Activated CD8-positive, alpha-beta T cell treated with anti-CD3 and anti-CD28 coated beads for 36 hours (primary cell): ENCODE data around the gene GINM1. TPM values are rescaled to one million over a fixed set of nuclear protein-coding genes. Genes with fewer than 3 reads are reported as not detected.

Experiments used
- ATAC-seq: fragments of 200-7000 bp; cut with Tn5 transposase; one replicate; pipeline ENCODE4 v1.10.0; 2021; ENCODE audit warnings: mild to moderate bottlenecking, moderate library complexity
- CTCF ChIA-PET: fragments of 350-600 bp; sonication (Branson Sonifier 250); formaldehyde crosslinking; loops from one replicate; lab custom pipeline; 2021; ENCODE audit warnings: antibody characterized with exemption; lab: Charles Lee
- POLR2A ChIA-PET: fragments of 350-600 bp; sonication (Branson Sonifier 250); formaldehyde crosslinking; loops from one replicate; lab custom pipeline; 2021; ENCODE audit warnings: antibody characterized with exemption; lab: Charles Lee
- DNase-seq: peaks from one replicate; pipeline ENCODE4 v3.0.0-alpha.2; 2020
- H3K27ac Mint-ChIP-seq: one replicate; pipeline ENCODE4 v1.8.0; 2021; ENCODE audit warnings: mild to moderate bottlenecking, mixed read lengths
- H3K27me3 Mint-ChIP-seq: one replicate; pipeline ENCODE4 v1.8.0; 2021; ENCODE audit warnings: mixed read lengths
- H3K36me3 Mint-ChIP-seq: one replicate; pipeline ENCODE4 v1.8.0; 2021; ENCODE audit warnings: low read depth, mixed read lengths
- H3K4me1 Mint-ChIP-seq: one replicate; pipeline ENCODE4 v1.8.0; 2021; ENCODE audit warnings: low read depth, mixed read lengths
- H3K4me3 Mint-ChIP-seq: one replicate; pipeline ENCODE4 v1.8.0; 2021; ENCODE audit warnings: mild to moderate bottlenecking, moderate library complexity, mixed read lengths
- H3K9me3 Mint-ChIP-seq: one replicate; pipeline ENCODE4 v1.8.0; 2021; ENCODE audit warnings: mixed read lengths
- CTCF ChIP-seq: fragments of 200-600 bp; IDR thresholded peaks from one replicate; pipeline ENCODE4 v1.8.0; 2022; ENCODE audit warnings: antibody characterized with exemption, mild to moderate bottlenecking
- intact Hi-C: fragments of 100-400 bp; cut with micrococcal nuclease; formaldehyde crosslinking; loops from one replicate; pipeline ENCODE4 v1.10.0; 2022
- total RNA-seq, 2 experiments: library from RNA; stranded (reverse); gene quantifications; one replicate each; pipeline ENCODE4 v1.2.3, GENCODE V29; 2021

GINM1 gene
- total RNA-seq, 2 experiments from 2014 or later = 15.4 to 16.3 TPM

GRCh38 chr6:149544646-149545257 is 21.4 kb upstream of the GINM1 start:
- Mint-ChIP-seq H3K9me3 (no peaks in the 10 kb centered on the region), H3K36me3 (peaks cover 10% of the 10 kb centered on the region), H3K27ac (peak overlapping the region; percentile 96), H3K27me3 (no peaks in the 10 kb centered on the region), H3K4me1 (peaks cover 40% of the 10 kb centered on the region), H3K4me3 (peak overlapping the region; percentile 92)
- intact Hi-C loops = no loop called here
- CTCF ChIA-PET = interaction anchor here (1.1 to 3.3 kb wide), 9 partner anchors 16 to 480 kb away, joined by 3 to 21 read pairs (median 4); no protein-coding TSS in a partner anchor
- TF ChIP-seq CTCF = no peak
- POLR2A ChIA-PET = interaction anchor here (0.9 to 3.3 kb wide), 5 partner anchors 21 to 228 kb away, joined by 3 to 12 read pairs (median 4); partner anchors contain the start of gene GINM1
- DNase-seq = no peak
- no peak for ATAC-seq

DNA sequence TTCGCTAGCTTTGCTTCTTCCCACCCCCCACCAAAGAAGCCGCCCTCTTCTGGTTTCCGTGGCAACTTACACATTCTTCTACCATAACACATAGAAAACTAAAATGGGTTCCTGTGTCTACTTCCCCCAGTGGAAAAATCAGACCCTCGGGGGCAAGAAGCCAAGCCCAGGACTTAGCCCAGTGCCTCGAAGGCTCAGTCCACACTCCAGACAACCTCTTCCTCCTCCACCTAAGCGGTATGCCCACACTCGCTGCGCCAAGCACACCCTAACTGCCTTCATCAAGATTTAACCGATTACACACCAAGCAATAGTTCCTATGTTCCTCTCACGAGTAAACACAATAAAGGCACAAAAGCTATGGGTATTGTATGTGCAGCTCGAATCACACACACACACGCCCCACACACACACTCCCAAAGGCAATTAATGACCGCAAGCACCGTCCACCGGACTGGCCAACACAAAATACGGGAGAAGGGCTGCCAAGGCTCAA is 20.9 kb upstream of the GINM1 start:
- peak; percentile 60 for ATAC-seq
- H3K27ac Mint-ChIP-seq = peak overlapping the region; percentile 96
- no peaks in the 10 kb centered on the region for H3K9me3 Mint-ChIP-seq
- POLR2A ChIA-PET = interaction anchor here (0.9 to 3.3 kb wide), 9 partner anchors 20 to 416 kb away, joined by 3 to 12 read pairs (median 4); partner anchors contain the start of gene GINM1
- peaks cover 40% of the 10 kb centered on the region for H3K4me1 Mint-ChIP-seq
- DNase-seq = peak; percentile 78
- TF ChIP-seq CTCF = no peak
- H3K4me3 Mint-ChIP-seq = peak overlapping the region; percentile 92
- peaks cover 9% of the 10 kb centered on the region for H3K36me3 Mint-ChIP-seq
- CTCF ChIA-PET = interaction anchor here (0.6 to 3.3 kb wide), 16 partner anchors 9 to 481 kb away, joined by 3 to 21 read pairs (median 4); partner anchors contain the start of gene LATS1
- no peaks in the 10 kb centered on the region for H3K27me3 Mint-ChIP-seq
- intact Hi-C loops = no loop called here

DNA sequence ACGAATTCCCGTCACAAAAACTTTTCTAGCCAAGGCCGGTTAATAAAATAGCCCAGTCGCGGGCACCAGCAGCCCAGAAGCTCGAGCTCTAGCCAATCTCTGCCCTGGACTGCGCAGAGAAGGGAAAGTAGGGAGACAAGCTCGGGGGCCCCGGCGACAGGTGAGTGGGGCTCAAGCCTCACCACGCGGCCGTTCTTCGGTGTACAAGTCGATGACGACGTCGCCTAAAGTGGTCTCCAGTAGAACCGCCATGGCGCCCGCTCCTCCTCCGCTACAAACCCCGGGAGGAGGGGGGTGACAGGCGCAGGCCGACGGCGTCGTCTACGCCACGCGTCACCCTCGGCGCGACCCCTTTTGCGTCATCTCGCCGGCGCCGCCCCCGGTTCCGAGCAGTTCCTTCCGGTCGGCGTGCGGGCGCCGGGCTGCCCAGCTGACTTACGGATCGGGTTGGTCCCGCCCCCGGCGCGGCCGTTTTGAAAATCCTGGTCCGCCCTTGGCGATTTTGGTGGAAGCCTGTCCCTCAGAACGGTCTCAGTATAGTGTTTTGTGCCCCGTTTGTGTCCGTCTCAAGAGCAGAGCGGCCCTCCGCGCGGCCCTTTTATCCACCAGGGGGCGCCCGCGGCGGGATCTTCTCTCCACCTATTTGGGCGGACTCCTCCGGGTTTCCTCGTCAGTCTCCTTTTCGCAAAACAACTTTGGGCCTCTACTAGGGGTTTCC is 20.3 kb upstream of the GINM1 start, which contains the start of gene PPIL4:
TSS of gene PPIL4 (minus strand) at position 290 of the 718 bp plus-strand sequence. CDS start at position 252, 38 bp downstream.
- H3K9me3 Mint-ChIP-seq = no peaks in the 10 kb centered on the region
- ChIA-PET CTCF (interaction anchor here (0.6 to 3.3 kb wide), 16 partner anchors 9 to 481 kb away, joined by 3 to 21 read pairs (median 4); partner anchors contain the start of gene LATS1), POLR2A (interaction anchor here (0.6 to 3.3 kb wide), 11 partner anchors 18 to 417 kb away, joined by 3 to 12 read pairs (median 4); partner anchors contain the start of gene GINM1)
- H3K4me1 Mint-ChIP-seq = peaks cover 38% of the 10 kb centered on the region
- H3K27me3 Mint-ChIP-seq = no peaks in the 10 kb centered on the region
- peak within 1 kb of the TSS; percentile 92 for H3K4me3 Mint-ChIP-seq
- DNase-seq = peak; percentile 97
- TF ChIP-seq CTCF = peak; percentile 97
- intact Hi-C loops = no loop called here
- H3K27ac Mint-ChIP-seq = peak within 1 kb of the TSS; percentile 96
- peak; percentile 90 for ATAC-seq
- H3K36me3 Mint-ChIP-seq = peaks cover 6% of the 10 kb centered on the region

GRCh38 chr6:149551920-149552319 is 14.3 kb upstream of the GINM1 start:
- ATAC-seq (no peak), DNase-seq (no peak)
- ChIA-PET POLR2A (interaction anchor here (1.3 kb wide), 1 partner anchor 14 kb away, joined by 4 read pairs; the partner anchor contains the start of gene GINM1), CTCF (interaction anchor here (1.7 to 3.3 kb wide), 2 partner anchors 9 to 12 kb away, joined by 6 to 27 read pairs; no protein-coding TSS in a partner anchor)
- H3K4me1 Mint-ChIP-seq = peaks cover 3% of the 10 kb centered on the region
- no peak overlapping the region for H3K27ac Mint-ChIP-seq
- H3K36me3 Mint-ChIP-seq = no peaks in the 10 kb centered on the region
- H3K9me3 Mint-ChIP-seq = no peaks in the 10 kb centered on the region
- H3K4me3 Mint-ChIP-seq = no peak overlapping the region
- intact Hi-C loops = no loop called here
- peaks cover 1% of the 10 kb centered on the region for H3K27me3 Mint-ChIP-seq
- no peak for TF ChIP-seq CTCF
